NCI-H146 (cell line): ENCODE data around the gene CASP4.
"Not testable (repeated sequence)": the region's sequence is repeated elsewhere in the genome, so short reads cannot be mapped to it uniquely, and the experiment has no call there.

Experiments
- DNase-seq: peaks from one replicate; lab custom pipeline; 2025; lab: John Stamatoyannopoulos, UW

Gene CASP4

GRCh38 chr11:104956528-104956927, 11.8 kb downstream of the CASP4 start:
- DNase-seq: no peak

GRCh38 chr11:104946907-104947306, 21.5 kb downstream of the CASP4 start:
- peak; percentile 57 for DNase-seq

GRCh38 chr11:104944076-104944475, 24.3 kb downstream of the CASP4 start:
- DNase-seq: no peak

DNA sequence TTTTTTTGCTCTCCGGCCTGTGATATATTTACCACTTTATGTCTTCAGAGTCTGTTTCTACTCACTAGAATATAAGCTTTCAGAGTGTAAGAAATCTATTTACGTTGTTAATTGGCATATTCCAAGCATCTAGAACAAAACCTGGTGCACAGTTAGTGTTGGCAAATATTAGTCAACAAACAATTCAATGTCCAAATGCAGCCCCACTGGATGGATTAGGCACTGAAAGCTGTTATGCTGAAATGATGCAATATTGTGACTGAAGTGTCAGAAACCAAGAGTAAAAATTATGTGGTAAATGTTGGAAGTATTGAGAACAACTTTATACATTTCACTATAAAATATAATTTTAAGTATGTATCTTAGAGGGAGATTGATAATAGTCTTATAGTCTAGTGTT, 24.8 kb downstream of the CASP4 start:
- DNase-seq: no peak

- no peak for DNase-seq
Measured at GRCh38 chr11:104934594-104934993, 33.8 kb downstream of the CASP4 start.

DNA sequence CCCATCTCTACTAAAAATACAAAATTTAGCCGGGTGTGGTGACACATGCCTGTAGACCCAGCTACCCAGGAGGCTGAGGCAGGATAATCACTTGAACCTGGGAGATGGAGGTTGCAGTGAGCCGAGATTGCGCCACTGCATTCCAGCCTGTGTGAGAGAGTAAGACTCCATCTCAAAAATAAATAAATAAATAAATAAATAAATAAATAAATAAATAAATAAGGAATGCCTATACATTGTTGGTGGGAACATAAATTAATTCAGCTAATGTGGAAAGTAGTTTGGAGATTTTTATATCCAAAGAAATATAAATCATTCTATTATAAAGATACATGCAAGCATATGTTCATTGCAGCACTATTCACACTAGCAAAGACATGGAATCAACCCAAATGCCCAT, 34.3 kb downstream of the CASP4 start:
- not testable (repeated sequence) for DNase-seq

DNA sequence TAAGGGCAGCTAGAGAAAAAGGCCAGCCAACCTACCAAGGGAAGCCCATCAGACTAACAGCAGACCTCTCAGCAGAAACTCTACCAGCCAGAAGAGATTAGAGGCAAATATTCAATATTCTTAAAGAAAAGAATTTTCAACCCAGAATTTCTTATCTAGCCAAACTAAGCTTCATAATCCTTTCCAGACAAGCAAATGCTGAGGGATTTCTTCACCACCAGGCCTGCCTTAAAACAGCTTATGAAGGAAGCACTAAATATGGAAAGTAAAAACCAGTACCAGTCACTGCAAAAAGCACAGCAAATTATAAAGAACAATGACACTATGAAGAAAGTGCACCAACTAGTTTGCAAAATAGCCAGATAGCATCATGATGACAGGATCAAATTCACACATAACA, 39.6 kb downstream of the CASP4 start:
- no peak for DNase-seq

DNA sequence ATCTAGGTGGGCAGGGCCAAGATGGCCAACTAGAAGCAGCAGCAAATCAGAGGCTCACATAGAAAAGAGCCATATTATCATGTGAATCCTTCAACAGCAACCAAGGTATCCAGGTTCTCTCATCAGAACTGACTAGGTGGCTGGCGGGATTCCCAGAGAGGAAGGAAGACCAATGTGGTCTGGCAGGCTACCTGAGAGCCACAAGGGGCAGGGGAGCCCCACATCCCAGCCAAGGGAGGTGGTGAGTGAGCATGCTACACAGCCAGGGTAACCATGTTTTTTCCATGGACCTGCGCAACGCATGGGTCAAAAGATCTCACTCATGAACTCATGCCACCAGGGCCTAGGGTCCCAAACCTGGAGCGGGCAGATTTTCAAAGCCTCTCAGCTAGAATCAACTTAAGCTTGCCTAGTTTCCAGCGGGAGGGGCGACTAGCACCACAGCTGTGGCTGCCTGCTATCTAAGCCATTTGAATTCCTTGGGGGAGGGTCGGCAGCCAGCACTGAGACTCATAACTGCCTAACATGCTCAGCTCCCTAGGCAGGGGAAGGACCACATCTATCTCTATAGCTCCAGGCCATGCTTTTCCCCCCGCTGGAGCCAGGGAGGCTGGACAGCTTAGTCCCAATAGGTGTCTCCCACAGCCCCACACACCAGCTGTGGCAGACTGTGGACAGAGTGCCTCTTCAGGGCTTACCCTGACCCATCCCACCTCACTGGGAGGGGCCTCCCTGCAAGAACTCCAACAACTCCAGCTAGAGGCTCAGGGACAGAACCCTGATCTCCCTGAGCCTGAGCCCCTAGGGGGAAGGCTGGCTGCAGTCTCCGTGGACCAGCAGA, 41.4 kb downstream of the CASP4 start:
- no peak for DNase-seq

- DNase-seq: no peak
Measured at GRCh38 chr11:104925850-104926249, 42.5 kb downstream of the CASP4 start.

GRCh38 chr11:104918113-104918824, 50.1 kb downstream of the CASP4 start:
- DNase-seq: no peak

DNA sequence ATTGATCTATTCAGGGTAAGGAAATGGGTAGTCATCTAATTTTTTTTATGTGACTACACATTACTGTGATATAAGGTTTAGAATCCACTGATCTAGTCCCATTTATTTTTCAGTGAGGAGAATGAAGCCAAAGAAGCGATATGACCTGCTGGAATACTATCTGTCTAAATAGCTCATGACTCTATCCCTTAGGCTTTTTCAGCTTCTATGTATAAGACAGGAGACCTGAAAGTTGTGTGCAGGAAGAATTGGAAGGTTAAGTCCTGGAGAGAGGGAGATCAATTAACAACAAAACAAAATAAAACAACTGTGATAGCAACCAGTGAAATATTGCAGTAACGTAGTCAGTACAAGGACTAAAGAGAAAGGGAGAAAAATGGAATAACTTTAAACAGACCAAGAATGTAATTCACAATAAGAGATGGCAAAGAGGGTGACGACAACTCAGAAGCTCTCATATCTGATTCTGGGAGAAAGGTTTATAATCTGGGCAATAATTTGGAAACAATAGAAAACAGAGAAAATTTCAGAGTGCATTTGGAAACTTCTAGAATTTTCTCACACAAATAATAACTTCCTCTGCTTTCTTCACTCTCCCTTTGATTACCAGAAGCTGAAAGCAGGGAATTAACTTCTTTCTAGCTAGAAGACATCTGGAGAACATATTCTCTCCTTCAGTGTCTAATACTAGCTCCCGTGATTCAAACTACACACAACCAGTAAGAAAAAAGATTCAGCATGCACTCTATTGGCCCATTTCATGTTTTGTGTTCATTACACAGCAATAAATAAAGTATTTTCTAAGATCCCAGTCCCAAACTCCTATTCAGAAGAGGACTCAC, 50.9 kb downstream of the CASP4 start:
- DNase-seq: no peak

- DNase-seq: no peak
Measured at GRCh38 chr11:104916442-104916841, 51.9 kb downstream of the CASP4 start.

DNA sequence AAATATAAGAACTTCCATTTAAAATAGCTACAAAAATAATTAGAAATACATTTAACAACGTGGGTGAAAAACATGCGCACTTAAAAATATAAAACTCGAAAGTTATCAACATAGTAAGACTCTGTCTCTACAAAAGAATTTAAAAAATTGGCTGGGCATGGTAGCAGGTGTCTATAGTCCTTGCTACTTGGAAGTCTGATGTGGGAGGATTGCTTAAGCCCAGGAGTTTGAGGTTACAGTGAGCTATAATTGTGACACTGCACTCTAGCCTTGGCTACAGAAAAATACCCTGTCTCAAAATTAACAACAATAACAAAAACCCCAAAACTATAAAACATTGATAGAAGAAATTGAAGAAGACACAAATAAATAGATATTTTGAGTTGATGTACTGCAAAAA, 56.3 kb downstream of the CASP4 start:
- no peak for DNase-seq

- no peak for DNase-seq
Measured at GRCh38 chr11:104908186-104908531, 60.2 kb downstream of the CASP4 start.

DNA sequence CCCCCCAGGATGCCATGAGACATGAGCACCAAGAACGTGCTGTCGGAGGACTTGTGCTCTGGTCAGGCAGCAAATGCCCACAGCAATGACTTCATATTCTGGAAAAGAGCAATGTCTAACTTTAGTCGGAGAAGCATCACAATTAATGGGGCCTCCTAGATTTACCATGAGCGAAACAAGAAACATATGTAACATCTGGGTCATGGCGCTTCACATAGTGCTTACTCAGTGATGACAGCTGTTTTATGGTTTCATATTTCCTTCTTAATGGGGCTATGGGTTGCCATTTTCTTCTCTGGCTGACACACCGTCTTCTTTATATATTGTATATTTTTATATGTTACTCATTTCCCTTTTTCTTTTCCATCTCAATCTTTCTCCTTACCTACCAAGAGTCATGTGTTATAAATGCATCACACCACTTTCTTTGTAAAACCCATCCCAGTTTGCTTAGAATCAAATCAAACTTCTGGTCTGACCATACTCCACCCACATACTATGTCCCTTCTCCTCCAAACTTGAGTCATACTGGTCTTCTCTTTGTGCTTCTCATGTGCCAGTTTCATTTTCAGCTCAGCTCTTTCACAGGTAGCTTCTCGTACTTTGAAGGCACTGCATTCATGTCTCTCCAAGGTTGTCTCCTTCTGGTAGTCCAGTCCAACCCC, 60.7 kb downstream of the CASP4 start:
- DNase-seq: no peak

DNA sequence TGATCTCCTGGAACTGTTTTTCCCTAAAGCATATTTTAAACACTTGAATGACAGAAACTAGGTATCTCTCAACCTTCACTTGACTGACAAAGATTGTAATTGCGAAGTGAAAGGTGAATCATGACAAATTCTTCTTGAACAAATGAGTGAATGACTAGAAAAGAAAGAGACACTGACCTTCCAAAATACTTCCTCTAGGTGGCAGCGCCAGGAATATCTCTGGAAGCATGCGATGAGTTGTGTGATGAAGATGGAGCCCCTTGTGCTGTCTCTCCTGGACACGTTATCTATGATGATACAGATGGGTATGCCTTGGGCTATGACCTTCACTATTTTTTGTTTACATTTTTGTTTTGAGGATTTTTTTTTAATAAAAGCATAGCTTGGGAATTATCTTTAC, 63.1 kb downstream of the CASP4 start:
- no peak for DNase-seq

GRCh38 chr11:104899226-104899625, 69.1 kb downstream of the CASP4 start:
- no peak for DNase-seq

DNA sequence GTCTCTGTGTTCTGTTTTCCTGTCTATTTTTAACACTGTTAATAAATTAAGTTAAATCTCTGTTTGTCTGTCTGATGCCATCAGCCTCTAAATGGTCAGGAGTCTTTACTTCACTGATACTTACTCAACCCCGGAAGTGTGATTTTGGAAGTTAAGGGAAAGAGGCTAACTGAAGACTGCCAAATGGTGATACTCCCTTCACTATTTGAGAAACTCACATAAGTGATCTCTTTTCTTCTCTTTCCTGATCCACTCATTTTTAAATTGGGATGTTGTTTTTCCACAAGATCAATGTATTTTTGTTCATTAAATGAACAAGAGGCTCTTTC, 69.7 kb downstream of the CASP4 start:
- DNase-seq: no peak

DNA sequence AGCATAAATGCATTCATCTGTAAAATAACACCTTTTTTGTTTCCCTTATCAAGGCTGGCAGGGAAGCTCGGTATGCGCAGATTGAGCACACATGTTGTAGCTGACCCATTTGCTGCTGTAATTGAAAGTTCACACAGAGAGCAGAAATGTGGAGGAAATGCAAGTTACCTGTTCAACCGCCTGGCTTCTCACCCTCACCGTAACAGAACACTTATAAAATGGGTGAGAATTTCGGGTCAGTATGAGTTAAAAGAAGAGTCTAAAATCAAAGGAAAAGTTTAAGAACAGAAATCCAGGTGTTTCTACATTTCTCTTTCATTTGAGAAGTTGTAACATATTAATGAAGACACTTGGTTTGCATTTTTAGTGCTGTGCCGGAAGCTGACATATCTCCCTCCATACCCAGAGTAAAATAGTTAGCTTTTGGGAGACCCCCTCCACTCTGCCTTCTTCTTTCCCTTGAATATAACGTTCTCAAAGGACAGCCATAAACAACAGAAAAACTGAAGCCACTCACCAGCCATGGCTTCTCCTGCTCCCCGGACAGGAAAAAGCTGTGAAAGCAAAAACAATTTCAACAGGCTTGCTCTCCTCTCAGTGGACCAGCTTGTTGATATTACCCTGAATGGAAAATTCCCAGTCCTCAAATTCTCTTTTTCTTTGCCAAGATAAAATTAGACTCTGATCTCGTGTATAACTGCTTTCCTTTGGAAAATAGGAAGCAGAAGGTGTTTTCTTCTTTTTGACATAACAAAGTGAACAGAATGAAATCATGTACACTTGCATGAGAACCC, 70.3 kb downstream of the CASP4 start, which contains the start of gene CASP12:
TSS of gene CASP12 (minus strand) at position 570 of the 794 bp plus-strand sequence.
- no peak for DNase-seq

- no peak for DNase-seq
Measured at GRCh38 chr11:104895634-104896033, 72.7 kb downstream of the CASP4 start.

DNA sequence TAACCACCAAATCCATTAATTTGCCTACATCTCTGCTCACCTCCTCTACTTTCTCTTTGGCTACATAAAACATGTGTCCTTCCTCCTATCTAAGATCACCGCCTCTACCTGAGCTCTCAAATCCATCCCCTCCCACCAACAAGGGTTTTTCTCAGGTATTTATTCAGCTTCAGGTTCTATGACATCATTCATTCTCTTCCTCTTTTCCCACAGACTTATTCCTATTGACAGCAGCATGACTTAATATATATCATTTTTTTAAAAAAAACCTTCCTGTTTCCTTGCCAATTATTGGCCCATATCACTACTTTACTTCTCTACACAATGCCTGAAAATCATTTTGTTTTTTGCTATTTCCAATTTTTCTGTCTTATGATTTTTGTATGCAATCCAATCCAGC, 74.5 kb downstream of the CASP4 start:
- DNase-seq: no peak
